Measurements from ENCODE around the gene CAGE1.
"Not testable (repeated sequence)": the region's sequence is repeated elsewhere in the genome, so short reads cannot be mapped to it uniquely, and the experiment has no call there.

Gene CAGE1

DNA sequence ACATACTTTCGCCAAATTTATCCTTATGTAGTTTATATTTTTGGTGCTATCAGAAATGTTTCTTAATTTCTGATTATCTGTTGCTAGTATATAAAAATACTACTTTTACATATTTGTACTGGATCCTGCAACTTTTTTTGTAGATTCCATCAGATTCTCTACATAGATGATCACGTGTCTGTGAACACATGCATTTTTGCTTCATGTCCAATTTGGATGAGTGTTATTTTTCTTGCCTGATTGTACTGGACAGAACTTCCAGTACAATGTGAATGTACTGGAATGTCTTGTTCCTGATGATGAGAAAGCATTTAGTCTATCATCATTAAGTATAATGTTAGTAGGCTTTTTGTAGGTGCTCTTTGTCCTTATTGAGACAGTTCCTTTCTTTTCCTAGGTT lies 51.5 kb downstream of the CAGE1 start:
- Histone ChIP-seq H3K4me1 (ENCODE audit: insufficient read depth, low read length) (no peaks in the 10 kb centered on the region), H3K9ac (ENCODE audit: low read depth, low read length) (no peak overlapping the region), H3K9me3 (ENCODE audit: control insufficient read depth, insufficient read depth, low read length) (no peaks in the 10 kb centered on the region), H3K36me3 (ENCODE audit: insufficient read depth, low read length) (no peaks in the 10 kb centered on the region)

DNA sequence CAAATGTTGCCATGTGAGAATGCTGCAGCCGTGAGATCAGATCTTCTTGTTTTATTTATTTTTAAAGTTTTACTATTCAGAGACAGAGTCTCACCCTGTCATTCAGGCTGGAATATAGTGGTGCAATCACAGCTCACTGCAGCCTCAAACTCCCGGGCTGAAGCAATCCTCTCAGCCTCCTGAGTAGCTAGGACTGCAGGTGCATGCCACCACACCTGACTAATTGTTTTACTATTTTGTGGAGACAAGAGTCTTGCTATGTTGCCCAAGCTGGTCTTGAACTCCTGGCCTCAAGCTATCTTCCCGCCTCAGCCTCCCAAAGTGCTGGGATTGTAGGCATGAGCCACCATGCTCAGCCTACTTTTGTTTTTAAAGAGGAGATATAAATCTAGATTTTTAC lies 54.0 kb downstream of the CAGE1 start:
- Histone ChIP-seq H3K9ac (ENCODE audit: low read depth, low read length) (no peak overlapping the region), H3K4me1 (ENCODE audit: insufficient read depth, low read length) (0 out of 2 replicates have a peak, but pooled peaks cover 4% of the 10 kb centered on the region), H3K36me3 (ENCODE audit: insufficient read depth, low read length) (no peaks in the 10 kb centered on the region), H3K9me3 (ENCODE audit: control insufficient read depth, insufficient read depth, low read length) (no peaks in the 10 kb centered on the region)

DNA sequence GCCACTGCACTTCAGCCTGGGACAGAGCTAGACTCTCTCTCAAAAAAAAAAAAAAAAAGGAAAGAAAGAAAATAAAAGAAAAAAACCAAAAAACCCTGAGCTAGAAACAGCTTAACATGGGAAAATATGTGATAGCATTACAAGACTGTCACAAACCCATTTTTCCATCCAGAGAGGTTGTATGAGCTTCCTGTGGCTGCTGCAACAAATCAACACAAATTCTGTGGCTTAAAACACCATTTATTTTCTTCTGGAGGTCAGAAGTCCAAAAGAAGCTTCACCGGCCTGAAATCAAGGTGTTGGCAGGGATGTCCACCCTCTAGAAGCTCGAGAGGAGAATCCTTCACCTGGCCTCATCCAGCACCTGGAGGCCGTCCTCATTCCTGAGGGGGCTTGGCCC lies 54.9 kb downstream of the CAGE1 start:
- Histone ChIP-seq H3K9ac (ENCODE audit: low read depth, low read length) (no peak overlapping the region), H3K36me3 (ENCODE audit: insufficient read depth, low read length) (no peaks in the 10 kb centered on the region), H3K9me3 (ENCODE audit: control insufficient read depth, insufficient read depth, low read length) (no peaks in the 10 kb centered on the region), H3K4me1 (ENCODE audit: insufficient read depth, low read length) (0 out of 2 replicates have a peak, but pooled peaks cover 4% of the 10 kb centered on the region)

DNA sequence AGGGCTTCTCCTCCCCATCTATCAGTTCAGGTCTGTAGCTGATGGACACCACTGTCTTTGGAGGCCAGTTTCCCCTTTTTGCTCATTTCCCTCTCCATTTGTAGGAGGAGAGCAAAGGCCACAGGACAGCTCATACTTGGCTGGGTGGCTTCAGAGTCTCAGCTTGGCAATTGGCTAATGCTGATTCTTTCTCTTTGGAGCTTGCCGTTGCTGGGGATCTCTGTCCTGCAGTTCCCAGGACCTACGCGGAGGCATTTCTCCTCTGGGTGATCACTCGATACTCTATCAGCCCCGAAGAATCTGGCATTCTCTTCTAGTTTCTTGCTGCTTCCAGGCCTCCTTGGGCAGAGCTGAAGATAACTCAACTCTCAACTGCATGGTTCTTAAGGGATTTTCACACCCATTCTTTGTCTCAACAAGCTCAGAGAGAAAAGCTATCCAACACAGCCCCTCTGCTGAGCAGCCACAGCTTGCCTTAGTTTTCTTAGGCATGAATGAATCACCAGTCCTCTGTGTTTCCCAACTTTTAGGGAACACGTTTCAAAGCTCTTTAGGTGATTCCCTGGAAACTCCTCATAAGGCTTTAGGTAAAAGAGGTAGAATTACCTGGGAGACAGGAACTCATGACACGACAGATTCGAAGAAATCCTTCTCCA lies 57.3 kb downstream of the CAGE1 start:
- Histone ChIP-seq H3K9ac (ENCODE audit: low read depth, low read length) (no peak overlapping the region), H3K36me3 (ENCODE audit: insufficient read depth, low read length) (no peaks in the 10 kb centered on the region), H3K9me3 (ENCODE audit: control insufficient read depth, insufficient read depth, low read length) (no peaks in the 10 kb centered on the region), H3K4me1 (ENCODE audit: insufficient read depth, low read length) (0 out of 2 replicates have a peak, but pooled peaks cover 4% of the 10 kb centered on the region)

DNA sequence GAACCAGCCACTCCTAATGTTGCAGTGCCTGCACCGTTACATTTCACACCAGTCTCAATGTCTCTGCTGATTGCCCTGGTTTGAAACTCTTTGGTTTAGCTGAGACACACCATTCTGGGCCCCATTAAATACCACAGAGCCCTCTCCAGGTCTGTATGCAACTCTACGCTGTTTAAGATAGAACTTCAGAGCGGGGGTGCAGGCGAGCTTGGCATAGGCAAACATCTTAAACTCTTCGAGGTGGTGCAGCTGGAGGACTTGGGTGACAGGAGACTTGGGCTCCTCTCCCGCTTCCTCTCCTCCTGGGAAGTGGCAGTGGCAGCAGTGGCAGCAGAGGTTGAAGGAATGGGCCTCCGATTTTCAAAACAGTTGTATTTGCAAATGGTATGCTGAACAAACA lies 58.1 kb downstream of the CAGE1 start:
- H3K9me3 ChIP-seq (ENCODE audit: control insufficient read depth, insufficient read depth, low read length), result no peaks in the 10 kb centered on the region
- H3K9ac ChIP-seq (ENCODE audit: low read depth, low read length), result no peak overlapping the region
- H3K36me3 ChIP-seq (ENCODE audit: insufficient read depth, low read length), result no peaks in the 10 kb centered on the region
- 0 out of 2 replicates have a peak, but pooled peaks cover 4% of the 10 kb centered on the region for H3K4me1 ChIP-seq (ENCODE audit: insufficient read depth, low read length)

DNA sequence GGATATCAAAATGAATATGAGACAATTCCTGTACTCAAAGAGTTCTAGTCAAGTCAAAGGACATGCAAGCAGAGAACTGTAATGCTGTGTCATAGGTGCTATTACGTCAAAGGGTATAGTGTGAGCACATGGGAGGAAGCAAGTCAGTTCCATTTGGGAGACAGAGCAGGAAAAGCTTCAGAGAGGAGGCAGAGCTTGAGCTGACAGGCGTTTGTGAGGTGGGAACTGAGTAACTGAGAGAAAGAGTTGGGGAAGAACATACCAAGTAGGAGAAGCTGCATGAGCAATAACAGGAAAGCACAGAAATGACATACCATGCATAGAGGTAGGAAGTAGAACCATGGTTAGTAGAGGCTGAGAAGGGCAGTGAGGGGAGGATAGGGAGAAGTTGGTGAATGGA lies 61.3 kb downstream of the CAGE1 start:
- H3K4me1 ChIP-seq (ENCODE audit: insufficient read depth, low read length), result 0 out of 2 replicates have a peak, but pooled peaks cover 4% of the 10 kb centered on the region
- H3K9me3 ChIP-seq (ENCODE audit: control insufficient read depth, insufficient read depth, low read length), result no peaks in the 10 kb centered on the region
- H3K36me3 ChIP-seq (ENCODE audit: insufficient read depth, low read length), result no peaks in the 10 kb centered on the region
- no peak overlapping the region for H3K9ac ChIP-seq (ENCODE audit: low read depth, low read length)

DNA sequence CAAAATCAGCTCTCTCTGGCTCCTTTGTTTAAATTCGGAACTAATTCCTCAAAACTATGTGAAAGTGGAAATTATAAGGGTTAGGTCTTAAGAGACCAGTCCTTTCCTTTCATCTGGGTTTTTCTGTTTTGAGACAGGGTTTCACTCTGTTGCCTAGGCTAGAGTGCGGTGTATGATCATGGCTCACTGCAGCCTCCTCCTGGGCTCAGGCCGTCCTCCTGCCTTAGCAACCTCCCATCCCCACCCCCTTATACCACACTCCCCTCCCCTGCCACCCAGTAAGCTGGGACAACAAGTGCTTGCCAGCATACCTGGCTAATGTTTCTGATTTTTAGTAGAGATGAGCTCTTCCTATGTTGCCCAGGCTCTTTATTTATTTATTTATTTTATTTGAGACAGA lies 63.8 kb downstream of the CAGE1 start:
- Histone ChIP-seq H3K9ac (ENCODE audit: low read depth, low read length) (no peak overlapping the region), H3K9me3 (ENCODE audit: control insufficient read depth, insufficient read depth, low read length) (no peaks in the 10 kb centered on the region), H3K4me1 (ENCODE audit: insufficient read depth, low read length) (no peaks in the 10 kb centered on the region), H3K36me3 (ENCODE audit: insufficient read depth, low read length) (no peaks in the 10 kb centered on the region)

DNA sequence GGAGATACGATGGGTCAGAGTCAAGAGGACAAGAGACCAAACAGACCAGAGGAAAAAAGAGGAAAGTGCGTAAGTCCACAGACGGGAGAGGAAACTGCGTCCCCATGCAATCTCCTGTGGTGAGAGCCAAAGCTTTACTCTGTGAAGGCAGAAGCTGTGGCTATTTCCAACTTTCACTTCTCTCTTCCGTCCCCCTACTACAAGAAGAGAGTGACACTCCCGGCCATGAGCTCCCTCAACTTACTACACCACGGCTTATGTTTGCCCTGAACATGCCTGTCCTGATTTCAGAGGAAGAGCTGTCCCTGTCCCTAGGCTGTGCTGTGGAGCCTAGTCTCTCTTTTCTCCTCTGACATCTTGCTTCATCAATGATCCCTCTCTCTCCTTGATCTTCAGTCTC lies 65.0 kb downstream of the CAGE1 start:
- Histone ChIP-seq H3K9me3 (ENCODE audit: control insufficient read depth, insufficient read depth, low read length) (no peaks in the 10 kb centered on the region), H3K9ac (ENCODE audit: low read depth, low read length) (no peak overlapping the region), H3K4me1 (ENCODE audit: insufficient read depth, low read length) (no peaks in the 10 kb centered on the region), H3K36me3 (ENCODE audit: insufficient read depth, low read length) (no peaks in the 10 kb centered on the region)

DNA sequence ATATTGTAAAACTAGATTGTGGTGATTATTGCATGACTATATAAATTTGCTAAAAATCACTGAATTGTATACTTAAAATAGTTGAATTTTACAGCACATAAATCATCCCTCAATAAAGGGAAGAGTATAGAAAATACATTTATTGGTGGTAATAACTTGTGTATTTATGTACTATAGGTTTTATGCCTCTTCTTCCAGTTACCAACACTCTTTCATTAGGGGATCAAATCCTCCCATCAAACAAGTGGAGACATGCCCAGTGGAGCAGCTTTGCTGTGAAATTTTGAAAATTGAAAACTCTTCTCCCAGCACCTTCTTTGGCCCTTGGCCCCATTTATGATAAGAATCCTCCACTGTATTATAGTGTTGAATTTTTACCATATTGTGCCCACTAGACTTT lies 66.5 kb downstream of the CAGE1 start:
- Histone ChIP-seq H3K9me3 (ENCODE audit: control insufficient read depth, insufficient read depth, low read length) (no peaks in the 10 kb centered on the region), H3K4me1 (ENCODE audit: insufficient read depth, low read length) (no peaks in the 10 kb centered on the region)

DNA sequence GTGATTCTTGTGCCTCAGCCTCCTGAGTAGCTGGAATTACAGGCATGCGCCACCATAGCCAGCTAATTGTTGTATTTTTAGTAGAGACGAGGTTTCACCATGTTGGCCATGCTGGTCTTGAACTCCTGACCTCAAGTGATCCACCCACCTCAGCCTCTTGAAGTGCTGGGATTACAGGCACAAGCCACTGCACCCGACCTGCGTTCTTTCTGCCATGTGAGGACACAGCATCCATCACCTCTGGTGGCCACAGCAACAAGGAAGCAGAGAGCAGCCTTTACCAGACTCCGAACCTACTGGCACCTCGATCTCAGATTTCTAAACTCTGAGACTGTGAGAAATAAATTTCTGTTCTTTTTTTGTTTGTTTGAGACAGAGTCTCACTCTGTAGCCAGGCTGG lies 67.7 kb downstream of the CAGE1 start:
- not testable (repeated sequence) for H3K9ac ChIP-seq (ENCODE audit: low read depth, low read length); H3K9me3 ChIP-seq (ENCODE audit: control insufficient read depth, insufficient read depth, low read length); H3K4me1 ChIP-seq (ENCODE audit: insufficient read depth, low read length); H3K36me3 ChIP-seq (ENCODE audit: insufficient read depth, low read length)

More for the DNA sequence above, 66.5 kb downstream of the CAGE1 start:
- Histone ChIP-seq H3K9ac (ENCODE audit: low read depth, low read length) (no peak overlapping the region), H3K36me3 (ENCODE audit: insufficient read depth, low read length) (no peaks in the 10 kb centered on the region)

DNA sequence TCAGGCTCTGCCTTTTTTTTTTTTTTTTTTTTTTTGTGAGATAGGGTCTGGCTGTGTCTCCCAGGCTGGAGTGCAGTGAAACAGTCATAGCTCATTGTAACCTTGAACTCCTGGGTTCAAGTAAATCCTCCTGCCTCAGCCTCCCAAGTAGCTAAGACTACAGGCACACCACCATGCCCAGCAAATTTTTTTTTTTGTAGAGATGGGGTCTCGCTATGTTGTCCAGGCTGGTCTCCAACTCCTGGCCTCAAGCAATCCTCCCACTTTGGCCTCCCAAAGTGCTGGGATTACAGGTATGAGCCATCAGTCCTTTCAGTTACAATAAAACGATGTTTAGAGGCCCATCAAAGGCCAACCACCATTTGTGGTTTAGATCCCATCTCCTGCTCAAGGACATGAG lies 70.1 kb downstream of the CAGE1 start:
- not testable (repeated sequence) for H3K9ac ChIP-seq (ENCODE audit: low read depth, low read length); H3K9me3 ChIP-seq (ENCODE audit: control insufficient read depth, insufficient read depth, low read length); H3K4me1 ChIP-seq (ENCODE audit: insufficient read depth, low read length); H3K36me3 ChIP-seq (ENCODE audit: insufficient read depth, low read length)

DNA sequence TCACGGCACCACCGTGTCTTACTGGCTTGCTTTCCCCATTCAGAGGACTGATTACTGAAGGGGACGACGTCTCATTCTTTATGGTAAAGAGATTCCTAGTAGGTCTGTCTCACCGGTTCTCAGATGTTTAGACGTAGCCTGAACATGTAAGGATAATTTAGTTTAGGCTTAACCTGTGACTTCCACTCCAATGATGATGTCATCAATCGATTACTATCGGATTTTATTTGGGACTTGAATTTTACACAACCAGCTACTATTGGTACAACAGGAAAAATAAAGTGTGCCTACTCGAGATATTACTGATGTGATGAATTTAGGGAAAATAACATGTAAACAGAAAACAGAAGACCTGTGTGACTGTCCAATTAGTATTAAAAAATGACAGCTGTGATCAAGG lies 72.0 kb downstream of the CAGE1 start:
- H3K36me3 ChIP-seq (ENCODE audit: insufficient read depth, low read length), result no peaks in the 10 kb centered on the region
- no peaks in the 10 kb centered on the region for H3K9me3 ChIP-seq (ENCODE audit: control insufficient read depth, insufficient read depth, low read length)
- no peak overlapping the region for H3K9ac ChIP-seq (ENCODE audit: low read depth, low read length)
- H3K4me1 ChIP-seq (ENCODE audit: insufficient read depth, low read length), result no peaks in the 10 kb centered on the region

DNA sequence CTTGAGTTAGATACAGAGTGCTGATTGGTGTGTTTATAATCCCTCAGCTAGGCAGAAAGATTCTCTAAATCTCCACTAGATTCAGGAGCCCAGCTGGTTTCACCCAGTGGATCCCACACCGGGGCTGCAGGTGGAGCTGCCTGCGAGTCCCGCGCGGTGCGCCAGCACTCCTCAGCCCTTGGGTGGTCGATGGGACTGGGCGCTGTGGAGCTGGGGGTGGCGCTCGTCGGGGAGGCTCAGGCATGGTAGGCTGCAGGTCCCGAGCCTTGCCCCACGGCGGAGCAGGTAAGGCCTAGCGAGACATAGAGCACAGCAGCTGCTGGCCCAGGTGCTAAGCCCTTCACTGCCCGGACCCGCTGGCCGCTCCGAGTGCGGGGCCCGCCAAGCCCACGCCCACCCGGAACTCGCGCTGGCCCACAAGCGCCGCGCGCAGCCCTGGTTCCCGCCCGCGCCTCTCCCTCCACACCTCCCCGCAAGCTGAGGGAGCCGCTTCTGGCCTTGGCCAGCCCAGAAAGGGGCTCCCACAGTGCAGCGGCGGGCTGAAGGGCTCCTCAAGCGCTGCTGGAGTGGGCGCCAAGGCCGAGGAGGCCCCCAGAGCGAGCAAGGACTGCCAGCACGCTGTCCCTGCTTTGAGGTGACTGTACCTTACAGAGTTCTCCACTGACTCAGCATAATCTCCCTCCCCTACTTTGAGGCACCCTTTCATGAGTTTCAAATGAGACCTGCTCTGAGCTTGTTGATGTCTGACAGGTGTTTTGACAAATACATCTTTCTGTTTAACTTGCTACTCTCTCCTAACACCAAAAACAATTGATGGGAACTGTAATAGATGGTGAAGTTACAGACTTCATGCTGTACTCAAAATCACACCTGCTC lies 72.6 kb downstream of the CAGE1 start:
- no peaks in the 10 kb centered on the region for H3K4me1 ChIP-seq (ENCODE audit: insufficient read depth, low read length)
- no peaks in the 10 kb centered on the region for H3K36me3 ChIP-seq (ENCODE audit: insufficient read depth, low read length)
- no peaks in the 10 kb centered on the region for H3K9me3 ChIP-seq (ENCODE audit: control insufficient read depth, insufficient read depth, low read length)
- H3K9ac ChIP-seq (ENCODE audit: low read depth, low read length), result no peak overlapping the region

DNA sequence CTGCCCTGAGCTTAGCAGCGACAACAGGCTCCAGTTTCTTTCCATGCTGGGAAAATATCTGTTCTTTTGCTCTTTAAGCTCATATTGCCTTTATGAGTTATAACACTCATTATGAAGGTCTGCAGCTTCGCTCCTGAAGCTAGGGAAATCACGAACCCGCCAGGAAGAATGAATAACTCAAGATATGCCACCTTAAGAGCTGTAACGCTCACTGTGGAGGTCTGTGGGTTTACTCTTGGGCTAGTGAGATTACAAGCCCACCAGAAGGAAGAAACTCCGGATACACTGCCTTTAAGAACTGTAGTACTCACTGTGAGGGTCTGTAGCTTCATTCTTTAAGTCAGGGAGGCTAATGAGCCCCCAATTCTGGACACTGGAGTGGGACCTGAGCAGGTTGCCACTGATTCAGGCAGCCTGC lies 73.6 kb downstream of the CAGE1 start:
- 0 out of 2 replicates have a peak, but pooled peaks cover 4% of the 10 kb centered on the region for H3K4me1 ChIP-seq (ENCODE audit: insufficient read depth, low read length)

More for the DNA sequence above, 73.6 kb downstream of the CAGE1 start:
- Histone ChIP-seq H3K36me3 (ENCODE audit: insufficient read depth, low read length) (no peaks in the 10 kb centered on the region), H3K9ac (ENCODE audit: low read depth, low read length) (no peak overlapping the region), H3K9me3 (ENCODE audit: control insufficient read depth, insufficient read depth, low read length) (no peaks in the 10 kb centered on the region)

All from ES-I3 (cell line).